A549 (cell line): Measurements from ENCODE around the gene ITGB1BP2.
"Not testable (repeated sequence)": the region's sequence is repeated elsewhere in the genome, so short reads cannot be mapped to it uniquely, and the experiment has no call there.

Source experiments
- POLR2A ChIP-seq: IDR thresholded peaks from 2 replicates; pipeline ENCODE4 v1.6.1; 2012; ENCODE audit warnings: mild to moderate bottlenecking, low read length
- RNF2 ChIP-seq: fragments of 200-600 bp; sonication (generic); IDR thresholded peaks from 2 replicates; pipeline ENCODE4 v1.6.1; 2016; ENCODE audit warnings: low read depth, mild to moderate bottlenecking, antibody characterized with exemption, moderate library complexity, borderline replicate concordance
- TF ChIP-seq, protein P1 (sequence below): fragments of >200 bp; sonication (Bioruptor Twin); formaldehyde crosslinking; IDR thresholded peaks from 3 replicates; pipeline ENCODE4 v1.5.1; 2016

DNA sequence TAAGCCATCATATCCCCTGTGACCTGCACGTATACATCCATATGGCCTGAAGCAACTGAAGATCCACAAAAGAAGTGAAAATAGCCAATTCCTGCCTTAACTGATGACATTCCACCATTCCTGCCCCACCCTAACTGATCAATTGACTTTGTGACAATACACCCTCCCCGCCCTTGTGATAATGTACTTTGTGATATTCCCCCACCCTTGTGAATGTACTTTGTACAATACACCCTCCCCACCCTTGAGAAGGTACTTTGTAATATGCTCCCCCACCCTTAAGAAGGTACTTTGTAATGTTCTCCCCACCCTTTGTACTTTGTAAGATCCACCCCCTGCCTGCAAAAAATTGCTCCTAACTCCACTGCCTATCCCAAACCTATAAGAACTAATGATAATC, 29.2 kb upstream of the ITGB1BP2 start:
- not testable (repeated sequence) for TF ChIP-seq POLR2A, RNF2
- TF ChIP-seq, protein P1, sequence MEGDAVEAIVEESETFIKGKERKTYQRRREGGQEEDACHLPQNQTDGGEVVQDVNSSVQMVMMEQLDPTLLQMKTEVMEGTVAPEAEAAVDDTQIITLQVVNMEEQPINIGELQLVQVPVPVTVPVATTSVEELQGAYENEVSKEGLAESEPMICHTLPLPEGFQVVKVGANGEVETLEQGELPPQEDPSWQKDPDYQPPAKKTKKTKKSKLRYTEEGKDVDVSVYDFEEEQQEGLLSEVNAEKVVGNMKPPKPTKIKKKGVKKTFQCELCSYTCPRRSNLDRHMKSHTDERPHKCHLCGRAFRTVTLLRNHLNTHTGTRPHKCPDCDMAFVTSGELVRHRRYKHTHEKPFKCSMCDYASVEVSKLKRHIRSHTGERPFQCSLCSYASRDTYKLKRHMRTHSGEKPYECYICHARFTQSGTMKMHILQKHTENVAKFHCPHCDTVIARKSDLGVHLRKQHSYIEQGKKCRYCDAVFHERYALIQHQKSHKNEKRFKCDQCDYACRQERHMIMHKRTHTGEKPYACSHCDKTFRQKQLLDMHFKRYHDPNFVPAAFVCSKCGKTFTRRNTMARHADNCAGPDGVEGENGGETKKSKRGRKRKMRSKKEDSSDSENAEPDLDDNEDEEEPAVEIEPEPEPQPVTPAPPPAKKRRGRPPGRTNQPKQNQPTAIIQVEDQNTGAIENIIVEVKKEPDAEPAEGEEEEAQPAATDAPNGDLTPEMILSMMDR = not testable (repeated sequence)
